MM.1S (cell line): ENCODE results near the gene BET1.

Source experiments
- EZH2 ChIP-seq: fragments of 300-600 bp; sonication (generic); optimal IDR thresholded peaks from 2 replicates; pipeline ENCODE3; 2017; ENCODE audit warnings: low read depth, mild to moderate bottlenecking, antibody characterized with exemption, low read length, mixed read lengths
- TF ChIP-seq, protein P1 (sequence below): fragments of 300-600 bp; sonication (generic); IDR thresholded peaks from 2 replicates; pipeline ENCODE4 v1.5.1; 2016; ENCODE audit warnings: antibody characterized with exemption, low read length, mixed read lengths

DNA sequence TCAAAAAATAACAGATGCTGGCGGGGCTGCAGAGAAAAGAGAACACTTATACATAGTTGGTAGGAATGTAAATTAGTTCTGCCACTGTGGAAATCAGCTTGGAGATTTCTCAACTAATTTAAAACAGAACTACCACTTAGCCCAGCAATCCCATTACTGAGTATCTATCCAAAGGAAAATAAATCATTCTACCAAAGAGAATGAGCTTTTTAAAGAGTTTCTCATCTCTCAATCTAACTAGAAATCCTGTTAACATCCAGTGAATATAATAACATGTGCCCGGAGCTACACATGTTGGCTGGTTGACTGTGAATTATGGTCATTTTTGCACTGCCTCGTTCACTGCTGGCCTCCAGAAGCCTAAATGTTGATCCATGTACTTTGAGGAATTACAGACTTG is 39.3 kb downstream of the BET1 start:
- no peak for TF ChIP-seq EZH2
- TF ChIP-seq, protein P1, sequence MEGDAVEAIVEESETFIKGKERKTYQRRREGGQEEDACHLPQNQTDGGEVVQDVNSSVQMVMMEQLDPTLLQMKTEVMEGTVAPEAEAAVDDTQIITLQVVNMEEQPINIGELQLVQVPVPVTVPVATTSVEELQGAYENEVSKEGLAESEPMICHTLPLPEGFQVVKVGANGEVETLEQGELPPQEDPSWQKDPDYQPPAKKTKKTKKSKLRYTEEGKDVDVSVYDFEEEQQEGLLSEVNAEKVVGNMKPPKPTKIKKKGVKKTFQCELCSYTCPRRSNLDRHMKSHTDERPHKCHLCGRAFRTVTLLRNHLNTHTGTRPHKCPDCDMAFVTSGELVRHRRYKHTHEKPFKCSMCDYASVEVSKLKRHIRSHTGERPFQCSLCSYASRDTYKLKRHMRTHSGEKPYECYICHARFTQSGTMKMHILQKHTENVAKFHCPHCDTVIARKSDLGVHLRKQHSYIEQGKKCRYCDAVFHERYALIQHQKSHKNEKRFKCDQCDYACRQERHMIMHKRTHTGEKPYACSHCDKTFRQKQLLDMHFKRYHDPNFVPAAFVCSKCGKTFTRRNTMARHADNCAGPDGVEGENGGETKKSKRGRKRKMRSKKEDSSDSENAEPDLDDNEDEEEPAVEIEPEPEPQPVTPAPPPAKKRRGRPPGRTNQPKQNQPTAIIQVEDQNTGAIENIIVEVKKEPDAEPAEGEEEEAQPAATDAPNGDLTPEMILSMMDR = no peak
